Vagina (tissue), 2 donors: ENCODE data around the gene SLC35E3. TPM values are rescaled to one million over a fixed set of nuclear protein-coding genes. Genes with fewer than 3 reads are reported as not detected.

Experiments
- DNase-seq, 2 donors: peaks; one replicate each; pipeline ENCODE4 v3.0.0-alpha.2; 2017; ENCODE audit errors: extremely low spot score in 2 of 2
- H3K27ac ChIP-seq: fragments of 200-600 bp; sonication (generic); one replicate; pipeline ENCODE4 v1.5.1; 2019
- H3K27me3 ChIP-seq: fragments of 200-600 bp; sonication (generic); one replicate; pipeline ENCODE4 v1.5.1; 2019
- H3K36me3 ChIP-seq, 2 donors: fragments of 200-600 bp; sonication (generic); one replicate each; pipeline ENCODE4 v1.5.1; 2017 to 2019
- H3K4me1 ChIP-seq: fragments of 200-600 bp; sonication (generic); one replicate; pipeline ENCODE4 v1.5.1; 2019
- H3K4me3 ChIP-seq, 2 donors: fragments of 200-600 bp; sonication (generic); 1 replicate in 1 of 2; 2 replicates in 1 of 2; pipeline ENCODE4 v1.5.1; 2016 to 2019
- H3K9me3 ChIP-seq: fragments of 200-600 bp; sonication (generic); one replicate; pipeline ENCODE4 v1.5.1; 2019
- POLR2A ChIP-seq, 2 donors: fragments of 450-650 bp; IDR thresholded peaks; one replicate each; pipeline ENCODE4 v1.6.1; 2017; ENCODE audit warnings: antibody characterized with exemption in 2 of 2, mild to moderate bottlenecking in 2 of 2, moderate library complexity in 2 of 2
- POLR2AphosphoS5 ChIP-seq, 2 donors: sonication (generic); formaldehyde crosslinking; IDR thresholded peaks; one replicate each; pipeline ENCODE4 v1.9.0; 2017; ENCODE audit warnings: antibody characterized with exemption in 2 of 2, mild to moderate bottlenecking in 2 of 2, low read depth in 1 of 2; ENCODE audit not compliant: insufficient read depth in 1 of 2
- intact Hi-C: fragments of 100-400 bp; cut with DNase I; formaldehyde crosslinking; loops from one replicate; pipeline ENCODE4 v1.15.1; 2023
- total RNA-seq: library from RNA; depleted of rRNA; stranded (reverse); fragments of >200 nt; gene quantifications from one replicate; pipeline ENCODE4 v1.2.3, GENCODE V29; 2016
- TF ChIP-seq, protein P1 (sequence below), 3 experiments: fragments of 450-650 bp in 2 of 3; fragments of 200-600 bp in 1 of 3; sonication (generic) in 1 of 3; IDR thresholded peaks; one replicate each; pipeline ENCODE4 v1.5.1; 2017 to 2019; ENCODE audit warnings: antibody characterized with exemption in 3 of 3, mild to moderate bottlenecking in 2 of 3, moderate library complexity in 2 of 3

The SLC35E3 gene
- total RNA-seq, 1 donor from 2014 or later = 5.9 TPM

DNA sequence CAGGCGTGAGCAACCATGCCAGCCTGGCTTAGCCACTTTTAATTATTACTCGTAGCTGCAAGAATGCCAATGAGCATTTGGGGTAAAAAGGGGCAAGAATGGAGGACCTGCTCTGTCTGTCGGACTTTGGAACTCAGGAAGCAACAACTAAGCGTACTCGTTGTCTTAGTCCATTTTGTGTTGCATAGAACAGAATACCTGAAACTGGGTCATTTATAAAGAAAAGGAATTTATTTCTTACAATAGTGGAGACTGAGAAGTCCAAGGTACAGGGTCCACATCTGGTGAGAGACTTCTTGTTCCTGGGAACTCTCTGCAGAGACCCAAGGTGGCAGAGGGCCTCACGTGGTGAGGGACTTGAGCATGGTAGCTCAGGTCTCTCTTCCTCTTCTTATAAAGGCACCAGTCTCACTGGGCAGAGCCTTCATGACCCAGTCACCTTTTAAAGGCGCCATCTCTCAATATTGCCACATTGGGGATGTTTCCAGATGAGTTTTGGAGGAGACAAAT is 29.2 kb downstream of the SLC35E3 start:
- H3K4me1 ChIP-seq = no peaks in the 10 kb centered on the region
- TF ChIP-seq, protein P1, sequence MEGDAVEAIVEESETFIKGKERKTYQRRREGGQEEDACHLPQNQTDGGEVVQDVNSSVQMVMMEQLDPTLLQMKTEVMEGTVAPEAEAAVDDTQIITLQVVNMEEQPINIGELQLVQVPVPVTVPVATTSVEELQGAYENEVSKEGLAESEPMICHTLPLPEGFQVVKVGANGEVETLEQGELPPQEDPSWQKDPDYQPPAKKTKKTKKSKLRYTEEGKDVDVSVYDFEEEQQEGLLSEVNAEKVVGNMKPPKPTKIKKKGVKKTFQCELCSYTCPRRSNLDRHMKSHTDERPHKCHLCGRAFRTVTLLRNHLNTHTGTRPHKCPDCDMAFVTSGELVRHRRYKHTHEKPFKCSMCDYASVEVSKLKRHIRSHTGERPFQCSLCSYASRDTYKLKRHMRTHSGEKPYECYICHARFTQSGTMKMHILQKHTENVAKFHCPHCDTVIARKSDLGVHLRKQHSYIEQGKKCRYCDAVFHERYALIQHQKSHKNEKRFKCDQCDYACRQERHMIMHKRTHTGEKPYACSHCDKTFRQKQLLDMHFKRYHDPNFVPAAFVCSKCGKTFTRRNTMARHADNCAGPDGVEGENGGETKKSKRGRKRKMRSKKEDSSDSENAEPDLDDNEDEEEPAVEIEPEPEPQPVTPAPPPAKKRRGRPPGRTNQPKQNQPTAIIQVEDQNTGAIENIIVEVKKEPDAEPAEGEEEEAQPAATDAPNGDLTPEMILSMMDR (IDR thresholded peaks at IDR 0.05) = no peak
- TF ChIP-seq POLR2A (IDR thresholded peaks at IDR 0.05) (no peak), POLR2AphosphoS5 (IDR thresholded peaks at IDR 0.05; ENCODE audit: insufficient read depth in 1 of 2, low read depth in 1 of 2) (no peak)
- DNase-seq = no peak
- no peaks in the 10 kb centered on the region for H3K27me3 ChIP-seq
- no peak overlapping the region for H3K27ac ChIP-seq
- H3K9me3 ChIP-seq = no peaks in the 10 kb centered on the region
- H3K4me3 ChIP-seq = no peak overlapping the region
- intact Hi-C loops = no loop called here
- no peaks in the 10 kb centered on the region for H3K36me3 ChIP-seq

DNA sequence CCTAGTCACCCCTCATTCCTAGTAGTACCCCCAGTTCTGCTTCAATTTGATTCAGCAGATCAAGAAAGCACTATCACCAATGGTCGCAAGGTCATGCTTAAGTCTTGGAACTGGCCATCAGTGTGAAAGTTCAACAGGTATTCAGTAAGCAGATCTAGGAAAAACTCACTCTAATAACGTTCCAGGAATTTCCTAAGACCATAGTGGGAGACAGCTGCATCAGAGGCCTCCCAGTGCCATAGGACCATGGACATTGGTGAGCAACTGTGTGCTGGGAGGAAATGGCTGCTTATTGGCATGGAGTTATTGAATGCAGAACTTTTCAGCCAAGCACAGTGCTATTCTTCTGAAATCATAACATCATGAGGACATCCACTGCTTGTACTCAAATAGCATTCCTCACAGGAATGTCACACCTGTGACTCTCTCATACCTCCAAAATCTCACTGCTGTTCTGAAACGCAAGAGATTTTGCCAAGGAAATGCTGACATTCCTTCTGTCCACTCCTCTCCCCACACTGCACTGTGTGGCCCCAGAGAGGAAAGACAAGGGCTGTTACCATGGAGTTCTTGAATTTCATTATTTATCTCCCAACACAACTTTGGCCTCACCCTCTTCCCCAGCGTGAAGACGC is 31.1 kb downstream of the SLC35E3 start:
- Histone ChIP-seq H3K4me3 (no peak overlapping the region), H3K36me3 (no peaks in the 10 kb centered on the region), H3K27me3 (no peaks in the 10 kb centered on the region), H3K9me3 (no peaks in the 10 kb centered on the region), H3K27ac (no peak overlapping the region), H3K4me1 (no peaks in the 10 kb centered on the region)
- TF ChIP-seq, protein P1 (IDR thresholded peaks at IDR 0.05) = no peak
- TF ChIP-seq POLR2A (IDR thresholded peaks at IDR 0.05) (no peak), POLR2AphosphoS5 (IDR thresholded peaks at IDR 0.05; ENCODE audit: insufficient read depth in 1 of 2, low read depth in 1 of 2) (no peak)
- intact Hi-C loops = no loop called here
- DNase-seq = no peak

DNA sequence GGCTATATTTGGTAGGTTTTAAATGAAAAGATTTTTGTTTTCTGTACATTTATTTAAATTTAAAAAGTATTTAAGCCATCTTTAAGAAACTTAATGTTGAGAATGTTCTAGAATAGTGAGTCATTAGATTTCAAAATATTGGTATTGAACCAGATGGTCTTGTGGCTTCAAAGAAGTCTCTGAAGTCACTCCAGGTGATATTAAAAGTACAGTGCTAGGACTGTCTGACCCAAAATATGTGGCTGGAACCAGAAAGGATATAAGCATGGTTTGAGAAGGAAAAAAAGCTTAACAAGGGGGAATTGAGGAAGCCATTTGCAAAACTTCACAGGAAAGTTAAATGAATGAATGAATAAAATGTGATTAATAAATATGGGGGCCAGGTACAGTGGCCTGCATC is 33.3 kb downstream of the SLC35E3 start:
- Histone ChIP-seq H3K36me3 (no peaks in the 10 kb centered on the region), H3K9me3 (no peaks in the 10 kb centered on the region), H3K4me1 (no peaks in the 10 kb centered on the region), H3K27me3 (no peaks in the 10 kb centered on the region), H3K27ac (no peak overlapping the region), H3K4me3 (no peak overlapping the region)
- TF ChIP-seq, protein P1 (IDR thresholded peaks at IDR 0.05) = no peak
- TF ChIP-seq POLR2AphosphoS5 (IDR thresholded peaks at IDR 0.05; ENCODE audit: insufficient read depth in 1 of 2, low read depth in 1 of 2) = no peak
- no peak for TF ChIP-seq POLR2A (IDR thresholded peaks at IDR 0.05)
- no peak for DNase-seq
- intact Hi-C loops = no loop called here

DNA sequence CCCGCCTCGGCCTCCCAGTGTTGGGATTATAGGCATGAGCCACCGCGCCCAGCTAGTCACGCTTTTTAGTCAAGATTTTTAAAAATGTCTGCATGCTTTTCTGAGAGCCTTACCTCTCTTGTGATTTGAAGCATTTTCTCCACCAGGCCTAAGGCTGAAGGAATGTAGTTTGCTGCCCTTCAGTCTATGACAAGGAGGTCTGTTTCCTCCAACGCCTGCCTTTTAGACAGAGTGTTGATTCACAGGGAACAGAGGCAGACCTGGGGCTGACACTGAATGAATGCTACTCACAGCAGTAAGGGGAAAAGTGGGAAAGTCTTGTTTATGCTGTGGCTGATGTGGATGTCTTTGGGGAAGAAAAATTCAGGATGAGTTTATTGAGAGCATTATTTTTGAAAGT is 34.8 kb downstream of the SLC35E3 start:
- DNase-seq = no peak
- intact Hi-C loops = no loop called here
- H3K36me3 ChIP-seq = no peaks in the 10 kb centered on the region
- no peaks in the 10 kb centered on the region for H3K4me1 ChIP-seq
- no peak overlapping the region for H3K27ac ChIP-seq
- no peaks in the 10 kb centered on the region for H3K9me3 ChIP-seq
- TF ChIP-seq POLR2A (IDR thresholded peaks at IDR 0.05) = no peak
- no peak for TF ChIP-seq POLR2AphosphoS5 (IDR thresholded peaks at IDR 0.05; ENCODE audit: insufficient read depth in 1 of 2, low read depth in 1 of 2)
- TF ChIP-seq, protein P1 (IDR thresholded peaks at IDR 0.05) = no peak
- no peak overlapping the region for H3K4me3 ChIP-seq
- H3K27me3 ChIP-seq = no peaks in the 10 kb centered on the region

DNA sequence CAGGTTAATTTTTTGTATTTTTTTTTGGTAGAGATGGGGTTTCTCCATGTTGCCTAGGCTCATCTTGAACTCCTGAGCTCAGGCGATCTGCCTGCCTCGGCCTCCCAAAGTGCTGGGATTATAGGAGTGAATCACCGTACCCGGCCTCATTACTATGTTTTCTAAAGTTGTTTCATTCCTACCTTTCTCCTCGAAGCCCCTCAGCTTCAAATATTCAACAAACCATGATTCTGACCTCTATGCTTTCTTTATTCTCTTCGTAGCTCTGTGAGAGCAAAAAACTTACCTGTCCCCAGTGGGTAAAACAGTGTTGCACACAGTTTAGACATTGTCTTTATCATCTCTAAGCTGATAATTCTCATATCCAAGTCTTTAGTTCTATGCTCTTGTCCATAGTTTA is 35.8 kb downstream of the SLC35E3 start:
- no peak overlapping the region for H3K4me3 ChIP-seq
- no peaks in the 10 kb centered on the region for H3K27me3 ChIP-seq
- no peaks in the 10 kb centered on the region for H3K9me3 ChIP-seq
- TF ChIP-seq, protein P1 (IDR thresholded peaks at IDR 0.05) = no peak
- TF ChIP-seq POLR2AphosphoS5 (IDR thresholded peaks at IDR 0.05; ENCODE audit: insufficient read depth in 1 of 2, low read depth in 1 of 2) (no peak), POLR2A (IDR thresholded peaks at IDR 0.05) (no peak)
- H3K36me3 ChIP-seq = no peaks in the 10 kb centered on the region
- peaks cover 6% of the 10 kb centered on the region for H3K4me1 ChIP-seq
- intact Hi-C loops = no loop called here
- no peak overlapping the region for H3K27ac ChIP-seq
- no peak for DNase-seq
